ENCODE data around the gene FMN2.
"Not testable (repeated sequence)": the region's sequence is repeated elsewhere in the genome, so short reads cannot be mapped to it uniquely, and the experiment has no call there.

The FMN2 gene

GRCh38 chr1:240152611-240153297, 61.1 kb downstream of the FMN2 start:
- H3K27me3 ChIP-seq (ENCODE audit: control insufficient read depth in 1 of 2, insufficient read depth in 2 of 2, low read length in 2 of 2), result no peaks in the 10 kb centered on the region
- no peak overlapping the region for H3K9ac ChIP-seq (ENCODE audit: low read depth in 1 of 2, low read length in 2 of 2)
- H3K36me3 ChIP-seq (ENCODE audit: control insufficient read depth in 1 of 2, insufficient read depth in 2 of 2, low read length in 2 of 2), result no peaks in the 10 kb centered on the region
- no peak overlapping the region for H3K4me3 ChIP-seq (ENCODE audit: low read depth in 1 of 2, low read length in 2 of 2)
- H3K9me3 ChIP-seq (ENCODE audit: control insufficient read depth in 1 of 2, low read length in 2 of 2), result no peaks in the 10 kb centered on the region
- H3K4me1 ChIP-seq (ENCODE audit: control insufficient read depth in 1 of 2, insufficient read depth in 2 of 2, low read length in 2 of 2), result no peaks in the 10 kb centered on the region
- no peak overlapping the region for H3K27ac ChIP-seq (ENCODE audit: low read depth, low read length)

- no peak overlapping the region for H3K9ac ChIP-seq (ENCODE audit: low read depth in 1 of 2, low read length in 2 of 2)
- no peaks in the 10 kb centered on the region for H3K36me3 ChIP-seq (ENCODE audit: control insufficient read depth in 1 of 2, insufficient read depth in 2 of 2, low read length in 2 of 2)
- no peak overlapping the region for H3K4me3 ChIP-seq (ENCODE audit: low read depth in 1 of 2, low read length in 2 of 2)
- no peak overlapping the region for H3K27ac ChIP-seq (ENCODE audit: low read depth, low read length)
- no peaks in the 10 kb centered on the region for H3K27me3 ChIP-seq (ENCODE audit: control insufficient read depth in 1 of 2, insufficient read depth in 2 of 2, low read length in 2 of 2)
- no peaks in the 10 kb centered on the region for H3K9me3 ChIP-seq (ENCODE audit: control insufficient read depth in 1 of 2, low read length in 2 of 2)
- H3K4me1 ChIP-seq (ENCODE audit: control insufficient read depth in 1 of 2, insufficient read depth in 2 of 2, low read length in 2 of 2), result no peaks in the 10 kb centered on the region
Observed at GRCh38 chr1:240155605-240156004, 63.9 kb downstream of the FMN2 start.

GRCh38 chr1:240164742-240165141, 73.1 kb downstream of the FMN2 start:
- Histone ChIP-seq H3K27ac (ENCODE audit: low read depth, low read length) (no peak overlapping the region), H3K36me3 (ENCODE audit: control insufficient read depth in 1 of 2, insufficient read depth in 2 of 2, low read length in 2 of 2) (no peaks in the 10 kb centered on the region), H3K4me1 (ENCODE audit: control insufficient read depth in 1 of 2, insufficient read depth in 2 of 2, low read length in 2 of 2) (no peaks in the 10 kb centered on the region), H3K9ac (ENCODE audit: low read depth in 1 of 2, low read length in 2 of 2) (no peak overlapping the region), H3K9me3 (ENCODE audit: control insufficient read depth in 1 of 2, low read length in 2 of 2) (no peaks in the 10 kb centered on the region), H3K27me3 (ENCODE audit: control insufficient read depth in 1 of 2, insufficient read depth in 2 of 2, low read length in 2 of 2) (no peaks in the 10 kb centered on the region), H3K4me3 (ENCODE audit: low read depth in 1 of 2, low read length in 2 of 2) (no peak overlapping the region)

GRCh38 chr1:240169188-240169587, 77.5 kb downstream of the FMN2 start:
- Histone ChIP-seq H3K36me3 (ENCODE audit: control insufficient read depth in 1 of 2, insufficient read depth in 2 of 2, low read length in 2 of 2) (no peaks in the 10 kb centered on the region), H3K27me3 (ENCODE audit: control insufficient read depth in 1 of 2, insufficient read depth in 2 of 2, low read length in 2 of 2) (no peaks in the 10 kb centered on the region), H3K4me1 (ENCODE audit: control insufficient read depth in 1 of 2, insufficient read depth in 2 of 2, low read length in 2 of 2) (no peaks in the 10 kb centered on the region), H3K9ac (ENCODE audit: low read depth in 1 of 2, low read length in 2 of 2) (no peak overlapping the region), H3K27ac (ENCODE audit: low read depth, low read length) (no peak overlapping the region), H3K9me3 (ENCODE audit: control insufficient read depth in 1 of 2, low read length in 2 of 2) (no peaks in the 10 kb centered on the region), H3K4me3 (ENCODE audit: low read depth in 1 of 2, low read length in 2 of 2) (no peak overlapping the region)

- Histone ChIP-seq H3K4me1 (ENCODE audit: control insufficient read depth in 1 of 2, insufficient read depth in 2 of 2, low read length in 2 of 2) (no peaks in the 10 kb centered on the region), H3K36me3 (ENCODE audit: control insufficient read depth in 1 of 2, insufficient read depth in 2 of 2, low read length in 2 of 2) (no peaks in the 10 kb centered on the region), H3K27ac (ENCODE audit: low read depth, low read length) (no peak overlapping the region), H3K9ac (ENCODE audit: low read depth in 1 of 2, low read length in 2 of 2) (no peak overlapping the region), H3K27me3 (ENCODE audit: control insufficient read depth in 1 of 2, insufficient read depth in 2 of 2, low read length in 2 of 2) (no peaks in the 10 kb centered on the region), H3K9me3 (ENCODE audit: control insufficient read depth in 1 of 2, low read length in 2 of 2) (no peaks in the 10 kb centered on the region), H3K4me3 (ENCODE audit: low read depth in 1 of 2, low read length in 2 of 2) (no peak overlapping the region)
Observed at GRCh38 chr1:240170266-240170665, 78.6 kb downstream of the FMN2 start.

- H3K27me3 ChIP-seq (ENCODE audit: control insufficient read depth in 1 of 2, insufficient read depth in 2 of 2, low read length in 2 of 2), result no peaks in the 10 kb centered on the region
- no peaks in the 10 kb centered on the region for H3K36me3 ChIP-seq (ENCODE audit: control insufficient read depth in 1 of 2, insufficient read depth in 2 of 2, low read length in 2 of 2)
- no peak overlapping the region for H3K4me3 ChIP-seq (ENCODE audit: low read depth in 1 of 2, low read length in 2 of 2)
- H3K4me1 ChIP-seq (ENCODE audit: control insufficient read depth in 1 of 2, insufficient read depth in 2 of 2, low read length in 2 of 2), result no peaks in the 10 kb centered on the region
- no peak overlapping the region for H3K27ac ChIP-seq (ENCODE audit: low read depth, low read length)
- H3K9ac ChIP-seq (ENCODE audit: low read depth in 1 of 2, low read length in 2 of 2), result no peak overlapping the region
- H3K9me3 ChIP-seq (ENCODE audit: control insufficient read depth in 1 of 2, low read length in 2 of 2), result no peaks in the 10 kb centered on the region
Observed at GRCh38 chr1:240170806-240171205, 79.1 kb downstream of the FMN2 start.

GRCh38 chr1:240171907-240172306, 80.2 kb downstream of the FMN2 start:
- Histone ChIP-seq H3K9me3 (ENCODE audit: control insufficient read depth in 1 of 2, low read length in 2 of 2) (no peaks in the 10 kb centered on the region), H3K27me3 (ENCODE audit: control insufficient read depth in 1 of 2, insufficient read depth in 2 of 2, low read length in 2 of 2) (no peaks in the 10 kb centered on the region), H3K27ac (ENCODE audit: low read depth, low read length) (no peak overlapping the region), H3K9ac (ENCODE audit: low read depth in 1 of 2, low read length in 2 of 2) (no peak overlapping the region), H3K36me3 (ENCODE audit: control insufficient read depth in 1 of 2, insufficient read depth in 2 of 2, low read length in 2 of 2) (no peaks in the 10 kb centered on the region), H3K4me3 (ENCODE audit: low read depth in 1 of 2, low read length in 2 of 2) (no peak overlapping the region), H3K4me1 (ENCODE audit: control insufficient read depth in 1 of 2, insufficient read depth in 2 of 2, low read length in 2 of 2) (no peaks in the 10 kb centered on the region)

- Histone ChIP-seq H3K36me3 (ENCODE audit: control insufficient read depth in 1 of 2, insufficient read depth in 2 of 2, low read length in 2 of 2) (no peaks in the 10 kb centered on the region), H3K27ac (ENCODE audit: low read depth, low read length) (no peak overlapping the region), H3K27me3 (ENCODE audit: control insufficient read depth in 1 of 2, insufficient read depth in 2 of 2, low read length in 2 of 2) (no peaks in the 10 kb centered on the region), H3K9ac (ENCODE audit: low read depth in 1 of 2, low read length in 2 of 2) (no peak overlapping the region), H3K4me1 (ENCODE audit: control insufficient read depth in 1 of 2, insufficient read depth in 2 of 2, low read length in 2 of 2) (no peaks in the 10 kb centered on the region), H3K4me3 (ENCODE audit: low read depth in 1 of 2, low read length in 2 of 2) (no peak overlapping the region), H3K9me3 (ENCODE audit: control insufficient read depth in 1 of 2, low read length in 2 of 2) (no peaks in the 10 kb centered on the region)
Observed at GRCh38 chr1:240173836-240174235, 82.2 kb downstream of the FMN2 start.

- no peaks in the 10 kb centered on the region for H3K36me3 ChIP-seq (ENCODE audit: control insufficient read depth in 1 of 2, insufficient read depth in 2 of 2, low read length in 2 of 2)
- no peak overlapping the region for H3K4me3 ChIP-seq (ENCODE audit: low read depth in 1 of 2, low read length in 2 of 2)
- H3K4me1 ChIP-seq (ENCODE audit: control insufficient read depth in 1 of 2, insufficient read depth in 2 of 2, low read length in 2 of 2), result no peaks in the 10 kb centered on the region
- H3K9me3 ChIP-seq (ENCODE audit: control insufficient read depth in 1 of 2, low read length in 2 of 2), result no peaks in the 10 kb centered on the region
- no peaks in the 10 kb centered on the region for H3K27me3 ChIP-seq (ENCODE audit: control insufficient read depth in 1 of 2, insufficient read depth in 2 of 2, low read length in 2 of 2)
- no peak overlapping the region for H3K27ac ChIP-seq (ENCODE audit: low read depth, low read length)
- H3K9ac ChIP-seq (ENCODE audit: low read depth in 1 of 2, low read length in 2 of 2), result no peak overlapping the region
Observed at GRCh38 chr1:240174734-240175133, 83.1 kb downstream of the FMN2 start.

- no peaks in the 10 kb centered on the region for H3K9me3 ChIP-seq (ENCODE audit: control insufficient read depth in 1 of 2, low read length in 2 of 2)
- H3K4me3 ChIP-seq (ENCODE audit: low read depth in 1 of 2, low read length in 2 of 2), result no peak overlapping the region
- no peaks in the 10 kb centered on the region for H3K36me3 ChIP-seq (ENCODE audit: control insufficient read depth in 1 of 2, insufficient read depth in 2 of 2, low read length in 2 of 2)
- no peaks in the 10 kb centered on the region for H3K27me3 ChIP-seq (ENCODE audit: control insufficient read depth in 1 of 2, insufficient read depth in 2 of 2, low read length in 2 of 2)
- H3K9ac ChIP-seq (ENCODE audit: low read depth in 1 of 2, low read length in 2 of 2), result no peak overlapping the region
- H3K4me1 ChIP-seq (ENCODE audit: control insufficient read depth in 1 of 2, insufficient read depth in 2 of 2, low read length in 2 of 2), result no peaks in the 10 kb centered on the region
- no peak overlapping the region for H3K27ac ChIP-seq (ENCODE audit: low read depth, low read length)
Observed at GRCh38 chr1:240178366-240178765, 86.7 kb downstream of the FMN2 start.

GRCh38 chr1:240184682-240185081, 93.0 kb downstream of the FMN2 start:
- not testable (repeated sequence) for H3K4me1 ChIP-seq (ENCODE audit: control insufficient read depth in 1 of 2, insufficient read depth in 2 of 2, low read length in 2 of 2); H3K27ac ChIP-seq (ENCODE audit: low read depth, low read length); H3K9me3 ChIP-seq (ENCODE audit: control insufficient read depth in 1 of 2, low read length in 2 of 2); H3K4me3 ChIP-seq (ENCODE audit: low read depth in 1 of 2, low read length in 2 of 2); H3K9ac ChIP-seq (ENCODE audit: low read depth in 1 of 2, low read length in 2 of 2); H3K27me3 ChIP-seq (ENCODE audit: control insufficient read depth in 1 of 2, insufficient read depth in 2 of 2, low read length in 2 of 2); H3K36me3 ChIP-seq (ENCODE audit: control insufficient read depth in 1 of 2, insufficient read depth in 2 of 2, low read length in 2 of 2)
